DMS153 treated with DMSO at 0.1 percent for 48 hours (cell line): Measurements from ENCODE around the gene SLC8A1.

Source experiments
- DNase-seq: peaks from one replicate; lab custom pipeline; 2025; ENCODE audit not compliant: unreplicated experiment; lab: John Stamatoyannopoulos, UW

SLC8A1 gene

DNA sequence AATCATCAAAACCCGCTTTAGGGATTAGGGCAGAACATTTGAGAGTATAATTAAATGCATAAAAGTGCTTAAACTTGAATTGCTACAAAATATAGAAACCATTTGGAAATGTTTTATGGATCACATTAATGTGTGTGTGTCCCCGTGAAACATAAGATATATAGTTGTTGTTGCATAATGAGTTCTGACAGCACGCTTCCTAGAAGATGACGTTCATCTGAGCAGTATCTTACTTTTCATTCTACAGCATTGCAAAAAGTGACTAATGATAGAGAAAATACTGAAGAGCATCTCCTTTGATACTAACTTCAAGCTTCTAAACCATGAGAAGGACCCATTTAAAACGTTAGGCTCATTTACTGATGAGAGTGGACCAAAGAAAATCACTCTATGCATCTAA, 63.7 kb downstream of the SLC8A1 start:
- no peak for DNase-seq

GRCh38 chr2:40386177-40386576, 65.7 kb downstream of the SLC8A1 start:
- no peak for DNase-seq

- DNase-seq = no peak
Observed at GRCh38 chr2:40384714-40385113, 67.2 kb downstream of the SLC8A1 start.

DNA sequence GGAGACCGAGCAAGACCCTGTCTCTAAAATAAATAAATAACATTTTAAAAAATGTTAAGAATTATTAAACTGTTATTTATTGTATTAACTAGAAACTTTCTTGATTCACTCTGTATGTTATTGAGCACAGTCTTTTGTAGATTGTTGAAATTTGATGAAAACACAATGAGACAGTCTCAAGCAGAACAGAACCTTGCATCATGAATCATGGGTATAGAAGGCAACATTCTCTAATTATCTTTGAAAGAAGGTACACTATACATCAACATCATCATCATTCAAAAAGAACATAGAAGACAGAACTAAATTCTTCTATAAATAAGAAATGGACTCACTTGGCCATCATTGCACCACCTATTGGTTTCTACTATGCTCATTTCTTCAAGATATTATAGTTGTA, 67.7 kb downstream of the SLC8A1 start:
- no peak for DNase-seq

GRCh38 chr2:40380721-40381120, 71.2 kb downstream of the SLC8A1 start:
- no peak for DNase-seq

- DNase-seq = no peak
Observed at GRCh38 chr2:40380041-40380440, 71.8 kb downstream of the SLC8A1 start.

- DNase-seq = no peak
Observed at GRCh38 chr2:40374543-40375240, 77.2 kb downstream of the SLC8A1 start.

DNA sequence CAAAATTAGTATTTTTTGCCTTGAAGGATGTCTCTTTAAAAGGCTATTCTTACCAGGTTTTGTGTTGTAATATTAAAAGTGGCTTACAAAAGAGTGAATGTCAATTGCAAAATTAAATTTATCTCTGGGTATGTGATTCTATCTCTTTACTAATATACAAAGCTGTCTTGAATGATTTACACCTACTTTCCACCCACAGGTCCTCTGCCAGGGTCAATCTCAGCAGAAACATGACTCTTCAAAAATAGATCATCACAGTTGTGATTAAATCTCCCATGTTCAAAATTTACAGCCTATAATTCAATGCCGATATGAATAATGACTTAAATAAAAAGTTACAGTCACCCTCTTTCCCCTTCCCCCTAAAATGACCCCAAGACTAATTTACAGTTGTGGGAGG, 78.8 kb downstream of the SLC8A1 start:
- DNase-seq = no peak

DNA sequence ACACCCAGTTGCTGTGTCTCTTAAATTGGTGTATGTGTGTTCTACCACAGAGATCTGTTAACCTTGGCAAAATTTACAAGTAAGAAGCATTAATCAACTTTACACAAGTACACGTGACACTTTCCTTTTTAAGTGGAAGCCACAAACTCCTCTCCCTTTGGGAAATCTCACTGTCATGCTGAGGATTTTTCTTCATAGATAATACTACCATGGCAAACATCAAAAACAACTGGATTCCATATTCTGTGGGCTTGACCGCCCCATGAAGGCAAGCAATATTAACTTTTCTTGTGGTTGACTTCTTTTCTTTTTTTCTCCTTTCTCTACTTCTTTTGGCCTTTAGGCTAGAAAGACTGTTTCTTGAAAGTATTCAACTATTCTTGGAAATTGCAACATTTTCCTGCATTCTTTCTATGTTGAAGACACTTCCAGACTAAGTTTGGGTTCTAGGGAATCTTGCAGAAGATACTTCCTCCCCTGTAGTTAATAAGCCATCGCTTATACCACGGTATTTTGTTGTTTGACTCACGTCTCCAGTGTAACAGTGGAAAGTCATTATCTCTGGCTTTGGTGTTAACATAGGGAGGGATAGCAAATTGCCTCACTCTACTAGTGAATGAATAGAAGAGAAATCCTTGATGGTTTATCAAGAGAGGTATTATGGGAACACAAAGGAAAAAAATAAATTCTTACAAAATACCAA, 79.5 kb downstream of the SLC8A1 start:
- no peak for DNase-seq

- DNase-seq = no peak
Observed at GRCh38 chr2:40371525-40372282, 80.2 kb downstream of the SLC8A1 start.

GRCh38 chr2:40370007-40370395, 81.9 kb downstream of the SLC8A1 start:
- no peak for DNase-seq

DNA sequence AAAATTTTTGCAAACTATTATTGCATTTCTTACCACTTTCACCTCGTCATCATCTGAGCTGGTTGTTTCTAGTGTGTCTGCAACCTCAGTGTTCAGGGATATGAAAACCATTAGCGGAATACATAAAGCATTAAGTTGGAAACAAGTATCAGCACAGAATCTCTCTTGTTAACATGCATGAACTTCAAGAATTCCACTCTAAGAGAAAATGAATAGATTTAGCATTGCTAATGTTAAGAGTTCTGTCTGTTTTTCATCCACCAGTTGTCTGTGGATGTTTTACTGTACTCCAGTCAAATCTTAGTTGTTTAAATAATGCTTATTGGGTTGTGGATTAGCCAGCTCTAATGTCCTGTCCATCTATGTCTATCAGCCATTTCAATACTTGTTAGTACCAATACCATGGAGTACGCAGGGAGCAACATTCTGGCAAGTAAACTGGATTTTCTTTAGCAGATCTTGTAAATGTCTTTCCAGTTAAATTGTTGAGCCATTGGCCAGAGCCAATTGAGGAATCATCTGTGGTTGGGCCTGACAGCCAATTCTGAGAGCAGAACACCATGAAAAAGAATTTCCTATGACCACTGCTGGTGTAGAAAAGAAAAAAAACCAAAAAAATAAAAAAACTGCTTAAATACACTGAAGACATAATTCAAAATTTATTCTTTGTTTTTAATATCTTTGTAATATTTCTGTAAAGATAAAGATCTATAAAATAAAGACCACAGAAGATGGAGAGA, 82.5 kb downstream of the SLC8A1 start:
- no peak for DNase-seq

- no peak for DNase-seq
Observed at GRCh38 chr2:40367652-40368051, 84.2 kb downstream of the SLC8A1 start.

DNA sequence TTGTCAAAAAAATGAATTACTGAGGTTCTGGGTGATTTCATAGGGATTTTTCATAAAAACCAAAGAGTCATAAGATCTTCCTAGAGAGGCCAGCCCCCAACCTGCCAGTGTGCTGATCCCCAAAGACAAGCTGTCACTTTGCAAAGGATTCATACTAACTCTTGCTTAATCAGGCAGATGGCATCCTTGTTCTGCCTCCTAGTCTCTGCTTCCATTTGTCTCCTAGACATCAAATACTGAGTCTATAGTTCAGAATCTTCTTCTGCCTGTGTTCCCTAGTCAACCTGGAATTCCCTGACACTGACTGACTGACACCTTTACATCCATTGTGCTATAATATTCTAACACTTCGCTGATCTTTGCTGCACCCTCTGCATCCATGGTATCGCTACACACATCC, 84.9 kb downstream of the SLC8A1 start:
- DNase-seq = no peak

DNA sequence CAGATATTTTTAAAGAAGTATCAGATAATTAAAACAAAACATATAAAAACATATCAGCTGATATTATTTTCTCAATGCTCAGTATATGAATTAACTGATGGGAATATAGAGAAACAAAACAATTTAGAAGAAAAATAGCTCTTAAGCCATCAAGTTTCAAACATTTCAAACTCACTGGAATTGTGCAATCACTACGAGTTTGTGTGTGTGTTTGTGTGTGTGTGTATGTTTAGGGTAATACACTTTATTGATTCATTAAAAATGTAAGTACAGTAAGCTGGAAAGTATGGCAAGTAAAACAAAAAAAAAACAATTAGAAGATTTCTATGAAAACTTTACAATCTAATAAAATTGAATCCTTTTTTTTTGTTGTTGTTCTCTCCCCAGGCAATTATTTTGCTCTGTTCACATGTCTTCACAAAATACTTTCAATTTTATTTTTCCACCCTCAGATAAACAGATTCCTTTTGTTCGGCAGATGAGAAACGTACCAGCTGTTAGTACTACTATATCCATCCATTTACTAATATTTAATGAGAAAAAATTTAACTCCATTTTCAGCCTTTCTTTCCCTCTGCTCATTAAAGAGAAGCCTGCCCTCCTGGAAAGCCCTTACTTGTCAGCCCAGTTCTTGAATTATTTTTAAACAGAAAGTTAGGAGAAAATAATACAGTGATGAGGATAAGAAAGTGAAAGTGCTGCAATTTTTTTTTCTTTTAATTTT, 87.6 kb downstream of the SLC8A1 start:
- no peak for DNase-seq

GRCh38 chr2:40363631-40364030, 88.3 kb downstream of the SLC8A1 start:
- peak; percentile 32 for DNase-seq

DNA sequence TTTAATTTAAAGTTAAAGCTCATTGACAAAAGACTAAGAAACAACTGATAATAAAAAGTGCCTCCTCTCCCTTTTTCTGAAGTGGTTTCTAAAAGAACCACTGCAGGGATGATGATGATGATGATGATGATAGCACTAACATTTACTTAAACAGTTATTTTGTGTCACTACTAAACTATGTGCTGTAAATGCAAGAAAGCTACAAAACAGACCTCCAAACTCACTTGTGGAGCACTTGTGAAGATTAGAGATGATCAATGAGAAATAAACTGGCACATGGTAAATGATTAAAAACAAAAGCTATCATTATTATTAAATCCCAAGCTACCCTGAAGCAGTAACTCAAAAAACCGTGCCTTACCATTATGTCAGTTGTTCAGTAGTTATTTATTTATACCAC, 88.7 kb downstream of the SLC8A1 start:
- DNase-seq = no peak

- no peak for DNase-seq
Observed at GRCh38 chr2:40361478-40361877, 90.4 kb downstream of the SLC8A1 start.

GRCh38 chr2:40360652-40361051, 91.2 kb downstream of the SLC8A1 start:
- DNase-seq = no peak

DNA sequence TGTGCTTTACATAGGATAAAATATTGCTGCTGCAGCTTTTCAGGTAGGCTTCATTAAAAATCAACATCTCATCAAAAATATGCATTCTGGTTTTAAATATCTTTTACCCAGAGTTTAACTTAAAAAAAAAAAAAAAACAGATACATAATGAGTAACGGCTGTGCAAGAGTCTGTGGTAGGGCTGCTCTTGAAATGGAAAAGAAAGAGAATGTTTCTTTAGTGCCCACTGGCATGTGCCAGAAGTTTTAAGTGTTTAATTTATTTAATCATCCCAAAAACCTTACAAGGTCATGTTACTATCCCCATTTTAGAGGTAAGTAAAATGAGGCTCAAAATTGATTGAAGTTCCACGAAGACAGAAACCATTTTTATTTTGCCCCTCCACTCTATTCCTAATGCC, 92.1 kb downstream of the SLC8A1 start:
- DNase-seq = no peak

GRCh38 chr2:40358783-40359182, 93.1 kb downstream of the SLC8A1 start:
- no peak for DNase-seq
